ENCODE data around the gene LHFPL3.
"Not testable (repeated sequence)": the region's sequence is repeated elsewhere in the genome, so short reads cannot be mapped to it uniquely, and the experiment has no call there.

Gene LHFPL3

DNA sequence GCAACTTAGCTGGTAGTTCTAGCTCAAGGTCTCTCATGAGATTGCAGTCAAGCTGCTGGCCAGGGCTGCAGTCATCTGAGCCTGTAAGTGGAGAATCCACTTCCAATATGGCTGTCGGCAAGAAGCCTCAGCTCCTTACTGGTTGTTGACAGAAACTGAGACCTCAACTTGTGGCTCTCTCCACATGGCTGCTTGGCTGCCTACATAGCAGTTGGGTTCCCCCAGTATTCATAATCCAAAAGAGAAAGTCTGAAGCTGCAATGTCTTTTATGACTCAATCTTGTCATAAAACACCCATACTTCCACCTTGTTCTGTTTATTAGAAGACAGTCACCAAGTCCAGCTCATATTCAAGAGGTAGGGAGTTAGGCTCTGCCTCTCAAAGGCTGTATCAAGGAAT lies 350.7 kb downstream of the LHFPL3 start:
- no peak for DNase-seq (ENCODE audit: low read depth)
- TF ChIP-seq CTCF (IDR thresholded peaks at IDR 0.05; ENCODE audit: low read depth, low read length, missing control alignments): no peak
- no peak overlapping the region for H3K4me3 ChIP-seq (ENCODE audit: low read depth, low read length)

DNA sequence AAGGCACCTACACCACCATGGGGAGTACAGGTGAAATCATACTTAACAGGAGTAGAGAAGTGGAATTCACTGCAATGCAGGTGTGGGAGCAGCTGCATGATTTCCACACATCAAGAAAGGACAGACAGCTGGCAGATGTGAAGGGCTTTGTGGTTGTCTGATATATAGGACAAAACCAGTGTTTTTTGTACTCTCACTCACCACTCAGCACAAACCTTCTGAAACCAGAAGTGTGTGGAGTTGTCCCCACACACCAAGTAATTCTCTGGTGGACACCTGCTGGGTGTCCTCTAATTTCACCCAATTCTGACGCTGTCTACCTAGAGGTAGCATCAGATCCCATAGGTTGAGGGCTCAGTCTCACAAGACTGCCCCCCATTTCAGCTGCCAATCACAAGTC lies 357.9 kb downstream of the LHFPL3 start:
- TF ChIP-seq CTCF (IDR thresholded peaks at IDR 0.05; ENCODE audit: low read depth, low read length, missing control alignments): no peak
- no peak overlapping the region for H3K4me3 ChIP-seq (ENCODE audit: low read depth, low read length)
- DNase-seq (ENCODE audit: low read depth): no peak

GRCh38 chr7:104694710-104695109 lies 366.3 kb downstream of the LHFPL3 start:
- no peak for TF ChIP-seq CTCF (IDR thresholded peaks at IDR 0.05; ENCODE audit: low read depth, low read length, missing control alignments)
- H3K4me3 ChIP-seq (ENCODE audit: low read depth, low read length): no peak overlapping the region
- DNase-seq (ENCODE audit: low read depth): no peak

DNA sequence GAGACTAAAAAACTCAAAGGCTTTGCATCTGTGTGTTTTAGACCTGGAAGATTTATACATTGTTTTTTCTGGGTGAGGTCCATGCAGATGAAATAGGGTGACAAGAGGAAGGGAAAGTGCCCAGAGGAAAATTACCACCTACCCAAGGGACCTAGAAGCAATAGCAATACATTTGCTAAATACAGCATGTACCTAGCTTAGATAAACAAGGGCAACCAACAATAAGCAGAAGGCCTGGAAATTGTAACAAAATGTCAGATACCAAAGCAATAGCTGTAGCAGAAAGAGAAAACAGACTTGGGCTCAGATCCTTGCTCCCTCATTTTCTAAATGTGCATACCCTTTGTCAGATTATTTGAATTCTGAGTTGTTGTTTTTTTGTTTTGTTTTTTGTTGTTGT lies 367.2 kb downstream of the LHFPL3 start:
- DNase-seq (ENCODE audit: low read depth): no peak
- no peak overlapping the region for H3K4me3 ChIP-seq (ENCODE audit: low read depth, low read length)
- no peak for TF ChIP-seq CTCF (IDR thresholded peaks at IDR 0.05; ENCODE audit: low read depth, low read length, missing control alignments)

- DNase-seq (ENCODE audit: low read depth): no peak
- no peak for TF ChIP-seq CTCF (IDR thresholded peaks at IDR 0.05; ENCODE audit: low read depth, low read length, missing control alignments)
- no peak overlapping the region for H3K4me3 ChIP-seq (ENCODE audit: low read depth, low read length)
Observed at GRCh38 chr7:104700336-104700735, 371.9 kb downstream of the LHFPL3 start.

DNA sequence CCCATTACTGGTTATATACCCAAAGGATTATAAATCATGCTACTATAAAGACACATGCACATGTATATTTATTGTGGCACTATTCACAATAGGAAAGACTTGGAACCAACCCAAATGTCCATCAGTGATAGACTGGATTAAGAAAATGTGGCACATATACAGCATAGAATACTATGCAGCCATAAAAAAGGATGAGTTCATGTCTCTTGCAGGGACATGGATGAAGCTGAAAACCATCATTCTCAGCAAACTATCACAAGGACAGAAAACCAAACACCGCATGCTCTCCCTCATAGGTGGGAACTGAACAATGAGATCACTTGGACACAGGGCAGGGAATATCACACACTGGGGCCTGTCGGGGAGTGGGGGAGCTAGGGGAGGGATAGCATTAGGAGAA lies 392.6 kb downstream of the LHFPL3 start:
- not testable (repeated sequence) for DNase-seq (ENCODE audit: low read depth); H3K4me3 ChIP-seq (ENCODE audit: low read depth, low read length)

- no peak for TF ChIP-seq CTCF (IDR thresholded peaks at IDR 0.05; ENCODE audit: low read depth, low read length, missing control alignments)
- no peak overlapping the region for H3K4me3 ChIP-seq (ENCODE audit: low read depth, low read length)
- no peak for DNase-seq (ENCODE audit: low read depth)
Observed at GRCh38 chr7:104723001-104723400, 394.6 kb downstream of the LHFPL3 start.

- no peak overlapping the region for H3K4me3 ChIP-seq (ENCODE audit: low read depth, low read length)
- no peak for DNase-seq (ENCODE audit: low read depth)
- no peak for TF ChIP-seq CTCF (IDR thresholded peaks at IDR 0.05; ENCODE audit: low read depth, low read length, missing control alignments)
Observed at GRCh38 chr7:104758504-104758903, 430.1 kb downstream of the LHFPL3 start.

Measured in GM12864 (cell line).